Tibial nerve (tissue), 4 donors: ENCODE results near the gene APOLD1. TPM values are rescaled to one million over a fixed set of nuclear protein-coding genes. Genes with fewer than 3 reads are reported as not detected.
"Not testable (repeated sequence)": the region's sequence is repeated elsewhere in the genome, so short reads cannot be mapped to it uniquely, and the experiment has no call there.

Source experiments
- DNase-seq, 2 donors: peaks; one replicate each; pipeline ENCODE4 v3.0.0-alpha.2; 2019; ENCODE audit warnings: low spot score in 2 of 2
- H3K27ac ChIP-seq, 4 donors: fragments of 200-600 bp; sonication (generic) in 3 of 4; one replicate each; pipeline ENCODE4 v1.5.1; 2017 to 2019; ENCODE audit warnings: mild to moderate bottlenecking in 1 of 4
- H3K27me3 ChIP-seq, 2 donors: fragments of 200-600 bp; sonication (generic) in 1 of 2; one replicate each; pipeline versions ENCODE4 v1.5.1 to v1.6.0; 2017 to 2019
- H3K36me3 ChIP-seq, 3 donors: fragments of 200-600 bp; sonication (generic); one replicate each; pipeline ENCODE4 v1.5.1; 2018 to 2019
- H3K4me1 ChIP-seq, 4 donors: fragments of 200-600 bp; sonication (generic) in 3 of 4; one replicate each; pipeline ENCODE4 v1.5.1; 2017 to 2019
- H3K4me3 ChIP-seq, 4 donors: fragments of 200-600 bp; sonication (generic) in 3 of 4; one replicate each; pipeline ENCODE4 v1.5.1; 2017 to 2019; ENCODE audit warnings: mild to moderate bottlenecking in 1 of 4, moderate library complexity in 1 of 4
- H3K9me3 ChIP-seq, 4 donors: fragments of 200-600 bp; sonication (generic) in 3 of 4; one replicate each; pipeline ENCODE4 v1.5.1; 2017 to 2019
- CTCF ChIP-seq, 5 experiments: fragments of 200-600 bp in 3 of 5; fragments of 450-650 bp in 2 of 5; sonication (generic) in 3 of 5; IDR thresholded peaks; one replicate each; pipeline ENCODE4 v1.5.1; 2016 to 2019; ENCODE audit warnings: antibody characterized with exemption in 5 of 5, mild to moderate bottlenecking in 3 of 5, moderate library complexity in 2 of 5
- EP300 ChIP-seq, 2 donors: sonication (generic); formaldehyde crosslinking; IDR thresholded peaks; one replicate each; pipeline ENCODE4 v1.6.1; 2017; ENCODE audit warnings: antibody characterized with exemption in 2 of 2, mild to moderate bottlenecking in 1 of 2
- POLR2A ChIP-seq, 2 donors: fragments of 450-650 bp; IDR thresholded peaks; one replicate each; pipeline ENCODE4 v1.6.1; 2017; ENCODE audit warnings: antibody characterized with exemption in 2 of 2, mild to moderate bottlenecking in 2 of 2, moderate library complexity in 2 of 2
- WGBS, 2 donors: methylation state at CpG; one replicate each; pipeline ENCODE4 v1.1.5; 2018; 5-methylcytosine and 5-hydroxymethylcytosine counted together
- total RNA-seq, 4 donors: library from RNA; depleted of rRNA; stranded (reverse); fragments of >200 nt; gene quantifications; one replicate each; pipeline ENCODE4 v1.1.0, GENCODE V29; 2016

APOLD1 gene
- total RNA-seq, 4 donors from 2014 or later: 43.7 to 138 (median 83.9) TPM

GRCh38 chr12:12806784-12807516, 21.5 kb downstream of the APOLD1 start:
- DNase-seq: no peak
- no peak for TF ChIP-seq CTCF (IDR thresholded peaks at IDR 0.05)
- 65 to 68% methylated on average over 8 of the region's 8 CpGs for WGBS, 2 donors
- peak overlapping the region in 3 of 4 donors; percentile 73 to 86 (median 74) for H3K27ac ChIP-seq
- no peak overlapping the region for H3K4me3 ChIP-seq
- H3K9me3 ChIP-seq: no peaks in the 10 kb centered on the region
- H3K27me3 ChIP-seq: no peaks in the 10 kb centered on the region
- no peaks in the 10 kb centered on the region for H3K36me3 ChIP-seq
- peaks cover 0 to 29% (median 15%) of the 10 kb centered on the region in 4 donors for H3K4me1 ChIP-seq

- H3K27me3 ChIP-seq, H3K9me3 ChIP-seq, H3K36me3 ChIP-seq, H3K4me3 ChIP-seq, DNase-seq: not testable (repeated sequence)
- peaks cover 0 to 29% (median 15%) of the 10 kb centered on the region in 4 donors for H3K4me1 ChIP-seq
- 76 to 86% methylated on average over 3 of the region's 3 CpGs for WGBS, 2 donors
- H3K27ac ChIP-seq: peak overlapping the region in 3 of 4 donors; percentile 73 to 86 (median 74)
These were observed 22.1 kb downstream of the APOLD1 start for GRCh38 chr12:12807517-12807903.

- peak overlapping the region in 1 of 4 donors; percentile 23 for H3K4me3 ChIP-seq
These were observed 22.7 kb downstream of the APOLD1 start for GRCh38 chr12:12807970-12808702.

GRCh38 chr12:12810553-12811021, 25.1 kb downstream of the APOLD1 start:
- 73 to 76% methylated on average over 10 of the region's 10 CpGs for WGBS, 2 donors
- no peak for DNase-seq
- H3K27me3 ChIP-seq: no peaks in the 10 kb centered on the region
- H3K4me3 ChIP-seq: no peak overlapping the region
- H3K27ac ChIP-seq: no peak overlapping the region
- H3K4me1 ChIP-seq: peaks cover 0 to 43% (median 22%) of the 10 kb centered on the region in 4 donors
- no peak for TF ChIP-seq CTCF (IDR thresholded peaks at IDR 0.05)
- TF ChIP-seq POLR2A (IDR thresholded peaks at IDR 0.05): no peak
- TF ChIP-seq EP300 (IDR thresholded peaks at IDR 0.05): no peak
- no peaks in the 10 kb centered on the region for H3K9me3 ChIP-seq
- peaks cover 0 to 2% (median 0%) of the 10 kb centered on the region in 3 donors for H3K36me3 ChIP-seq

More at GRCh38 chr12:12807970-12808702, 22.7 kb downstream of the APOLD1 start:
- 39 to 44% methylated on average over 11 of the region's 11 CpGs for WGBS, 2 donors
- no peaks in the 10 kb centered on the region for H3K27me3 ChIP-seq
- peak overlapping the region; percentile 18 to 86 (median 74) for H3K27ac ChIP-seq
- no peaks in the 10 kb centered on the region for H3K9me3 ChIP-seq
- peaks cover 0 to 27% (median 15%) of the 10 kb centered on the region in 4 donors for H3K4me1 ChIP-seq
- H3K36me3 ChIP-seq: no peaks in the 10 kb centered on the region
- DNase-seq: peak in 1 of 2 donors; percentile 38
- no peak for TF ChIP-seq CTCF (IDR thresholded peaks at IDR 0.05)
- TF ChIP-seq POLR2A (IDR thresholded peaks at IDR 0.05): no peak
- TF ChIP-seq EP300 (IDR thresholded peaks at IDR 0.05): peak; percentile 30 to 48

GRCh38 chr12:12811343-12811742, 25.9 kb downstream of the APOLD1 start:
- peaks cover 0 to 51% (median 22%) of the 10 kb centered on the region in 4 donors for H3K4me1 ChIP-seq
- no peak for DNase-seq
- no peak overlapping the region for H3K27ac ChIP-seq
- 75% methylated on average over 3 of the region's 3 CpGs for WGBS, 2 donors
- no peak overlapping the region for H3K4me3 ChIP-seq
- no peaks in the 10 kb centered on the region for H3K27me3 ChIP-seq
- peaks cover 0 to 7% (median 0%) of the 10 kb centered on the region in 3 donors for H3K36me3 ChIP-seq
- TF ChIP-seq CTCF (IDR thresholded peaks at IDR 0.05) (no peak), POLR2A (IDR thresholded peaks at IDR 0.05) (no peak), EP300 (IDR thresholded peaks at IDR 0.05) (no peak)
- H3K9me3 ChIP-seq: no peaks in the 10 kb centered on the region
